Erythroblast (primary cell): Measurements from ENCODE around the gene NRXN3.

Source experiments
- DNase-seq, 2 experiments: peaks; one replicate each; lab custom pipeline; 2025; lab: John Stamatoyannopoulos, UW
- GATA1 ChIP-seq: IDR thresholded peaks from 2 replicates; pipeline ENCODE4 v1.6.1; 2011; ENCODE audit warnings: low read depth, mild to moderate bottlenecking, control low read depth, low read length, moderate library complexity
- POLR2A ChIP-seq: IDR thresholded peaks from 2 replicates; pipeline ENCODE4 v1.6.1; 2011; ENCODE audit warnings: mild to moderate bottlenecking, low read length

Gene NRXN3

DNA sequence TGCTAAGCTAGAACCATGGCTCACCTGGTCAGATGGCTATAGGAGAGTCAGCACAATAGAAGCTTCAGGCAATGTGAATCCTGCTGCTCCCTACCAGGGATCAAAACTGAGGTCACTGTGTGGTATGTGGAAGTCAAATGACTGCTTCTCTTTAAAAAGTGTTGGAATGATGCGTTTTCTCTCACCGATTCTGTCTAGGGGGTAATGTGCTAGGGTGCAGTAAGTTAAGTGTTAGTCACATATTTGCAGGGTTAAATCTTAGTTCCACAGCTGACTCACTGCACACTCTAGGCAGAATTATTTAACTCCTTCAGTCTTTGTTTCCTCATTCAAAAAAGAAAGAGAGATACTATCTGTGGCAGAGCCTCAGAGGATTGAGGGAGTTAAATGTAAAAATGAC is 1344.5 kb downstream of the NRXN3 start:
- TF ChIP-seq POLR2A (no peak), GATA1 (no peak)
- no peak for DNase-seq

DNA sequence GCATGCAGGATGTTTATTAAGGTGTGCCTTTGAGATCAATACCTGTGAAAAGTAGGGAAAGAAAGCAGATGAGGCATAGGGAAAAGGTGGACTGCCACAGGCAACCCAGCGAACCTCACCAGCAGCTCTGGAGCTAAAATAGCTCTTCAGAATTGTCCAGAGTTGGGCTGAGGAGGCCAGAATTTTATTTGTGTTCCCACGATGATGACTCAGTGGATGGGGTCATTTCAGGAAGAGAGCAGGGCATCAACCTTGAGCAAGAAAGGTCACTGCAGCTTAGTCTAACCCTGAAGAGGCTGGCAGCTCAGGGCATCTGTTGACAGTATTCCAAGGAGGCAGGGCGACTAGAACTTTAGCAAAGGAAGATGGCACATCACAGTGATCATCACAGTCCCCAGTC is 1345.0 kb downstream of the NRXN3 start:
- TF ChIP-seq GATA1 (no peak), POLR2A (no peak)
- no peak for DNase-seq

DNA sequence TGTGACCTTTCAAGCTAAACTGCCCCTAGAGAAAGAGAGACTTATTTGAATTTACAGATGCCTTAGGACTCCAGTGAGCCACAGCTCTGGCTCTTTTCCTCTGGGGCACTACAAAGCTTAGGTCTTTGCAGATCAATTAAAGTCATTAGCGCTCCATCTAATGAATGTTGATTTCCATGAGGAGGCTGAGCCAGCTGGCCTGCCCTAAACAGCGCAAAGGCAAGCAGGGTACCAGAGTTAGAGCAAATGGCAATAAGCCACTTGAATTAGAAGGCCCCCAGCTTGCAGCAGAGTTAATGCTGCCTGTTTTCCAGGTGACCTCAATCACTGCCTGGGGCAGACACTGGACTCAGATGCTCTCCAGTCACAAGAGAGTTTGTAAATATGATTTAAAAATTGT is 1345.8 kb downstream of the NRXN3 start:
- no peak for DNase-seq
- TF ChIP-seq GATA1, result no peak
- TF ChIP-seq POLR2A, result no peak

DNA sequence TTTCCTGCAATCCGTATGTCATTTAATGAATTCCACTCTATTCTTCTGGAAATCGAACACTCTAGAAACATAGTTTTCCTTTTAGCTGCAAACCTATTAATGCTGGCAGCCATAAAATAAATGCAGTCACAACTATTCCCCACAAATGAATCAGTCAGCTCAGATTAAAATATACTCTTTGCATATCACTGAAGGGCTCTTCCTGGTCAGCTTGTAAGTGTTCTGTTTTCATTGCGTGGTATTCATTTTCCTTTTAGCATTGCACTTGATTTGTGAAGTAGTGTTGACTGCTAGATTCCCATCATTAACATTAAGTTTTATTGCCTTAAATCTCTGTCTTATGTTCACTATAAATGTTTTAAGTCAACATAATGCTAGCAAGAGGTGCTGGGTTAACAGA is 1355.2 kb downstream of the NRXN3 start:
- TF ChIP-seq POLR2A, result no peak
- TF ChIP-seq GATA1, result no peak
- DNase-seq, result no peak

DNA sequence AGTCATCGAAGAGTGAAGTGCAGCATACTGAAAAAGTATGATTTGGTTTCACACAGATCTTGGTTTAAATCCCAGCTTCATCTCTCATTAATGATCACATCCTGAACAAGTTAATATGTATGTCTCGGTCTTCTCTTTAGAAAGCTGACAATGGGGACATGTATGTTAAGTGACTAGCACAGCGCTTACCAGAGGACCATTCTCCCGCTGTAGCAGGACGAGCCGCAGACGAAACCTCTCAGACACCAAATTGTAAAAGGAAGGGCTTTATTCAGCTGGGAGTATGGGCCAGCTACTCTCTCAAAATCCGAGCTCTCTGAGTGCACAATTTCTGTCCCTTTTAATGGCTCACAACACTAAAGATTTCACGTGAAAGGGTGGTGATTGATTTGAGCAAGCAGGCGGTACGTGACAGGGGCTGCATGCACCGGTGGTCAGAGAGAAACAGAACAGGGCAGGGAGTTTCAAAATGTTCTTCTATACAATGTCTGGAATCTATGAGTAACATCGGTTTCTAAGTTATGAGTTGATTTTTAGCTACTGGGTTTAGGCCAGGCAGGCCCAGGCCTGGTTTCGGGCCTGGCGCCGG is 1358.7 kb downstream of the NRXN3 start:
- TF ChIP-seq GATA1 (no peak), POLR2A (no peak)
- no peak for DNase-seq

DNA sequence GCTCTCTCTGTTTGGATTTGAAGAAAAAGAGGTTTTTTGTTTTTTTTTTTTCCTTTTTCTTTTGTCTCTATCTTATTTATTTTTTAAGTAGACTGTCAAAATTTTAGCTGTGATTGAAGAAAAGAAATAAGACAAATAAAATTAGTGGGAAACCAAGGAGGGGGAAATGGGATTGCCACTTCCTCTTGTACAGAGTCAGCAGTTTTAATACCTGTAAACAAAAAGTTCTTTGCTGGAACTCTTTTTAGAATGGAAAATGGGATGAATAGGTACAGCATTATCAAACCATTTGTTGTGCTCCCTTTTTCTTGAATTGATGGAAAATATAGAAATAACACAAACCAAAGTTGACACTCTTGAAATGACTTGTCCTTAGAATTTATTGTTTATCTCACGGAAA is 1360.4 kb downstream of the NRXN3 start:
- DNase-seq, result no peak

DNA sequence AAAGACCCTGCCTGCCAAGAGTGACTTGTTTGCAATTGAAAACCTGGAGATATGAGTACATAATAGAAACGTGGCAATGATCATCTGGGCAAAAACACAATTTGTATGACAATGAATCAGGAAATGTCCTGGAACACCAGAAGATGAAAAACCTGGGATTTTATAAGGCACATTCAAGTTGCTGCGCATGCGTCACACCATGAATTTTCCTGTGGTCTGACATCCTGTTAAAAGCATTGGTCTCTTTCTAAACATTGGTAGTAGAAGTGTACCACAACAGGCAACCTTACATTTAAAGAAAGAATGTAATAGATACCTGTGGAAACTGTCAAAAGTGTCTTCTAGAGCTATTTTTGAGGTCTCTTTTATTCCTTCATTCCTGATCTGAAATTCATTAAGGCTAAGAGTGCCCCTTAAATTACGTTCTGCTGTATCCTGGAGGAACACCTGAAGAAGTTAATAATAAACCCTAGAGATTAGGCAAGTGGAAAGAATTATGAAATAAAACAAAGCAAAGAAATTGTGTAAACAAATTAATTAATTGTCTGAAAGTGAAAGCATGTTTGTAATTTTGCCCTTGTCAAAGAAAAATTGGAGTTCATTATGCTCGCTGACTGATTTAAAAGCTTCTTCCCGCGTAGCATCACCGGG is 1364.7 kb downstream of the NRXN3 start:
- no peak for TF ChIP-seq GATA1
- TF ChIP-seq POLR2A, result no peak
- no peak for DNase-seq

More for the DNA sequence above, 1360.4 kb downstream of the NRXN3 start:
- TF ChIP-seq GATA1 (no peak), POLR2A (no peak)

DNA sequence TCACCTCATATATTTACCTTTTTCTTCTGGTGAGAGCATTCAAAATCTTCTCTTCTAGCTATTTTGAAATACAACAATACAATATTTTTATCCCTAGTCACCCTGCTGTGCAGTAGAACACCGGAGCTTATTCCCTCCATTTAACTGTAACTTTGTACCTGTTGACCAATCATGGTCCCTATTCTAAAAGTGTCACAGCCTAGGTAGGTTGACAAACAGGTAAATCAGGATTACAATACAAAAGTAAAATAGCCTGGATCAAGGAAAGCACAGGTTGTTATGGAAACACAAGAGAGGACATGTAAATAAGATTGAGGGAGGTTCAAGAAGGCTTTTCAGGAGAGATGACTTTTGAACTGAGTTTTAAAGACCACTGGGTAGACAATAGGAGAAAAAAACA is 1370.2 kb downstream of the NRXN3 start:
- DNase-seq, result no peak
- TF ChIP-seq POLR2A (no peak), GATA1 (no peak)

DNA sequence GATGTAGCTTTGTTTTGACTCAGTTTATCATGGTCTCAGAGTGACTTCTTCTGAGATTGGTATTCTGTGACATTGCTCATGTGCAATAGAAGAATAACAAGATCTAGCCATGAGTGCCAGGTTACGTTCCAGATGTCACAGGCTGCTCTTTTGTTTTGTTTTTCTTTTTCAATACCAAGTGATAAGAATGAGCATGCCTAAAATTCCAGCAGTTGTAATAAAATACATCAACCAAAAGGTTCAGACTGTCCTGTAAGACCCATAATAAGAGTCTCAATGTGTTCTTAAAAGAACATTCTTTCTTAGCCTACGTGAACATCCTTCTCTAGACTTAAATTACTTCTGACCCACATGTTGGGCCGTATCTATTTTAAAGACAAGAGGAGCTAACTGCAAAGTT is 1371.9 kb downstream of the NRXN3 start:
- TF ChIP-seq GATA1 (no peak), POLR2A (no peak)
- DNase-seq, result no peak

DNA sequence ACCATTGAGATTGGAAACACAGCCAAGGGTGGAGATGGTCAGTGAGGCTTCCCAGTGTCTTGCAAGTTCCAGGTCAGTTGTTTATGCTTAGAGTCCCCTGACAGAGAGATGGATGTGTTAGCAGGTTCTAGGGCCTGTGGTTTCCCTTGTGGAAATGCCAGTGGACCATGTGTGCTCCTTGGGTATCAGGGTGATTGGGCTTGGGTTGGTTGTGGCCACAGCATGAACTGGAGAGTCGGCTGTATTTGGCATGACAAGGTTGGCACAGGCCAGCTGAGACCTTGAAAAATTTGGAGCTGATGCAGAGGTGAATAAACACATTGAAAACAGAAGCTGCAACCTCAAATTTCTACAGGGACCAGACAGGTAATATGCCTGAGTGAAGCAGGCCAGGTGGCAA is 1373.2 kb downstream of the NRXN3 start:
- TF ChIP-seq GATA1 (no peak), POLR2A (no peak)
- DNase-seq, result no peak

DNA sequence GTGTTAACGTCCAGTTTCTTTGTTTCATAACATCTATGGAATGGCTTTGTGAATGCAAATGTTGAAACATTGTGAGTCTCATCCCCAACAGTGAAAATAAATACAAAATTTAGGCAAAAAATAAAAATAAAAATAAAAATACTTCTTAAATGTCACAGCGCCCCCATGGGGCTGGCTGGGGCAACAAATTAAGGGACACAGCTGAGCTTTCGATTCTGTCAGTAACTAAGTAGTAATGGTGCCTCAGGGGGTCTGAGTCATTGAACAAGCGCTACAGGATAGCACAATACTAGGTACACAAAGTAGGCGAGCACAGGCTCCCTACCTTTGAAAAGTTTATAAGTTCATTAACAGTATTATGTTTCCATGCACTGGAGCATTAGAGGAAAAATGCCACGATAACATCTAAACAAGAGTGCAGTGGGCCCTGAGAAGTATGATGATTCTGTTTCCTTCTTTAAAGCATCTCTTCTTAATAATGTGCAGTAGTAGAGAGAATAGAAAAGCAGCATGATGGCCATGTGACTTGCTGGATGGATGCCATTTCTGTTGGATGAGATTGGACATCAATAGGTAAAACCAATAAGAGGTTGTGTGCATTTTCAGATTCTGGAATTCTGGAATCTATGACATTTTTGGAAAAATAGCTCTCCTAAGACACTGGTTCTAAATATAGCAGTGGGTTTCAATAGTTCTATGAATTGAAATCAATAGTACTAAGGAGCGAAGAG is 1374.0 kb downstream of the NRXN3 start:
- peak; percentile 2 to 22 for DNase-seq
- TF ChIP-seq POLR2A, result no peak
- TF ChIP-seq GATA1, result no peak

DNA sequence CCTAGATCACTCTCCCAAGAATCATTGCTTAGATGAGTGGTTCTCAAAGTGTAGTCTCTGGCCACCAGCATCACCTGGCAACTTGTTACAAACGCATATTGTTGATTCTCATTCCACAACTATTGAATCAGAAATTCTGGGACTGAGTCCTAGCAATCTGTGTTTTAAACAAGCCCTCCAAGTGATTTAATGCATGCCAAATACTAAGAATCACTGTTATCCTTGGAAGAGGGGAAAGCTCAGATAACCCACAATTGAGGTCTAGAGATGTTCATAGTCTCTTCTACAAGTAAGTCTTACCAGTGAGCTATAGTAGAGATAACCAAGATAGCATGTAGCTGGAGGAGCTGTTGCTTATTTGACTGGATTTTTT is 1374.5 kb downstream of the NRXN3 start:
- TF ChIP-seq GATA1 (no peak), POLR2A (no peak)

DNA sequence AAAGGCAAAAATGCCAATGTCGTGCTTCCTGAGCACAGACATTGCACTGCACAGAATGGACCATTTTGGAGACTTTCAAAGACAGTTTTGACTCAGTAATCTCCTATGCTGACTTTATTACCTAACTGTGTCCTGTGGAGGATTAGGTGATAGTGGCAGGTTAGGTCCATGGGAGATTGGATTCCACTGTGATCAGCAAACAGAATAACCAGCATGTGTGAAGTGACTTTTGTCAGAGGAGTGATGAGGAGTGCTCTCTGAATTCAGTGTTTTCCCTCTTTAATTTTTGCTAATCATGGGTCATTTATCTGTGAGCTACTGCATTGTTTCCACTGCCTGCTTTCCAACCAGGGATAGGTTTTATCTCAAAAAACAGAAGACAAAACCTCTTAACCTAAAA is 1378.7 kb downstream of the NRXN3 start:
- no peak for DNase-seq
- TF ChIP-seq POLR2A (no peak), GATA1 (no peak)

More for the DNA sequence above, 1374.5 kb downstream of the NRXN3 start:
- no peak for DNase-seq

DNA sequence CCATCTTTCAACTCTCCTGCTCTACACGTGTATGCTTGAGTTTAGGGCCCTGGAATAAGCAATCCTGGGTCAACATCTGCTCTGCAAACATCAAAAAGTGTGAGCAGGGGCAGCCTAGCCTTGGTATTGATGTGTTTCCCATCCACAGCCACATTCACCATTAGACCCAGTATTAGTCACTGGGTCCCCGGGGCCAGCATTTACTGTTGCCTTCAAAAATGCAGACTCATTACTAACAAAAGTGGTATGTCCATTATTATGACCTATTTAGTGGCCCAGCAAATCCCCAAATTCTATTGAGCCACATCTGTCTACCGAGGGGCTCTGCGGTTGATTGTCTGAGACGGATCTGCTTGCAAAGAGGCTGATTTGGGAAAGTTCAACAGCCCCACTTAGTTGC is 1379.3 kb downstream of the NRXN3 start:
- DNase-seq, result no peak
- TF ChIP-seq GATA1 (no peak), POLR2A (no peak)

DNA sequence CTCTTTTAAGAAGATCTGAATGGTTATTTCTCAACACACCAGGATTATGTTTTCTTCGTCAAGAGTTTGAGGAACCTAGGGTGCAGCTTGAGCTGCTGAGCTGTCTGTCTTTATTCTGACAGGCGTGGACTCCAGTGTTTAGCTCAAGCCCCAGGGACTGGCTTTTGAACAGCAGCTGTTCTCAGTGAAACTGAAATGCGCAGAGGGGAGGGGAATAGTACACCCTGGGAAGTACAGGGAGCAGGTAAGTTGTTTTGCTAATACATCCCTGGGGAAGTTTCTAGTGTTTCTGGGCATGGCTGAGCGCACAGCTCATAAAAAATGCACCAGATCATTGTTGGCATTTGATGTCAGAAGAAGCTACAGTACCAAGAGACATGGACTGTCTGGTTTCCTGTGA is 1381.3 kb downstream of the NRXN3 start:
- TF ChIP-seq GATA1, result no peak
- no peak for DNase-seq
